Measurements from ENCODE around the gene PDE12.

Gene PDE12, protein sequence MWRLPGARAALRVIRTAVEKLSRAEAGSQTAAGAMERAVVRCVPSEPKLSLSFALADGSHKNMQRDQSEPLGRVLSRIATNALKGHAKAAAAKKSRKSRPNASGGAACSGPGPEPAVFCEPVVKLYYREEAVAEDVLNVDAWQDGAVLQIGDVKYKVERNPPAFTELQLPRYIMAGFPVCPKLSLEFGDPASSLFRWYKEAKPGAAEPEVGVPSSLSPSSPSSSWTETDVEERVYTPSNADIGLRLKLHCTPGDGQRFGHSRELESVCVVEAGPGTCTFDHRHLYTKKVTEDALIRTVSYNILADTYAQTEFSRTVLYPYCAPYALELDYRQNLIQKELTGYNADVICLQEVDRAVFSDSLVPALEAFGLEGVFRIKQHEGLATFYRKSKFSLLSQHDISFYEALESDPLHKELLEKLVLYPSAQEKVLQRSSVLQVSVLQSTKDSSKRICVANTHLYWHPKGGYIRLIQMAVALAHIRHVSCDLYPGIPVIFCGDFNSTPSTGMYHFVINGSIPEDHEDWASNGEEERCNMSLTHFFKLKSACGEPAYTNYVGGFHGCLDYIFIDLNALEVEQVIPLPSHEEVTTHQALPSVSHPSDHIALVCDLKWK

GRCh38 chr3:57555738-57556458 is at the start of gene PDE12:
TSS of gene PDE12 (plus strand) at chr3:57556274. CDS start at chr3:57556380, 106 bp downstream.
- DNase-seq (ENCODE audit: low read depth in 3 of 3, low spot score in 1 of 3) = peak; percentile 45 to 71 (median 67)

- no peak for DNase-seq (ENCODE audit: low read depth in 3 of 3, low spot score in 1 of 3)
These were observed 43.9 kb upstream of the PDE12 start for GRCh38 chr3:57512166-57512565.

DNA sequence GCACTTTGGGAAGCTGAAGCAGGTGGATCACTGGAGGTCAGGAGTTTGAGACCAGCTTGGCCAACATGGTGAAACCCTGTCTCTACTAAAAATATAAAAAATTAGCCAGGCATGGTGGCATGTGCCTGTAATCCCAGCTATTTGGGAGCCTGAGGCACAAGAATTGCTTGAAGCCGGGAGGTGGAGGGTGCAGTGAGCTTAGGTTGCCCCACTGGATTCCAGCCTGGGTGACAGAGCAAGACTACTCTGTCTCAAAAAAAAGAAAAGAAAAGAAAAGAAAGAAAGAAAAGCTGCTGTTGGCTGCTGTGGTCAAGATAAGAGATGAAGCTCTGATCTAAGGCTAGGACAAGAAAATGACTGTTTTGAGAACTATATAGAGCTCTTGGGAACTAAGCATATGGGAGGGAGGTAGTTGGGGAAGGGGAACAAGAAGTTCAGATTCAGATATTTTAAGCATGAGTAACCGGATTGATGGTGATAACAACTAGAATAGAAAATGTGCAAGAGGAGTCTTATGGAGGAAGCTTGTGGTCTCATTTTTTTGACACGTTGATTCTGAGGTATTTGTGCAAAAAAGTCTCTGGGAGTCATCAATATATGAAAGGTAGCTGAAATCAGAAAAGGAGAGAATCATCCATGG is 37.7 kb upstream of the PDE12 start:
- no peak for DNase-seq (ENCODE audit: low read depth in 3 of 3, low spot score in 1 of 3)

GRCh38 chr3:57530071-57530608 is 25.9 kb upstream of the PDE12 start:
- DNase-seq (ENCODE audit: low read depth in 3 of 3, low spot score in 1 of 3) = no peak

GRCh38 chr3:57538465-57538864 is 17.6 kb upstream of the PDE12 start:
- DNase-seq (ENCODE audit: low read depth in 3 of 3, low spot score in 1 of 3) = no peak

DNA sequence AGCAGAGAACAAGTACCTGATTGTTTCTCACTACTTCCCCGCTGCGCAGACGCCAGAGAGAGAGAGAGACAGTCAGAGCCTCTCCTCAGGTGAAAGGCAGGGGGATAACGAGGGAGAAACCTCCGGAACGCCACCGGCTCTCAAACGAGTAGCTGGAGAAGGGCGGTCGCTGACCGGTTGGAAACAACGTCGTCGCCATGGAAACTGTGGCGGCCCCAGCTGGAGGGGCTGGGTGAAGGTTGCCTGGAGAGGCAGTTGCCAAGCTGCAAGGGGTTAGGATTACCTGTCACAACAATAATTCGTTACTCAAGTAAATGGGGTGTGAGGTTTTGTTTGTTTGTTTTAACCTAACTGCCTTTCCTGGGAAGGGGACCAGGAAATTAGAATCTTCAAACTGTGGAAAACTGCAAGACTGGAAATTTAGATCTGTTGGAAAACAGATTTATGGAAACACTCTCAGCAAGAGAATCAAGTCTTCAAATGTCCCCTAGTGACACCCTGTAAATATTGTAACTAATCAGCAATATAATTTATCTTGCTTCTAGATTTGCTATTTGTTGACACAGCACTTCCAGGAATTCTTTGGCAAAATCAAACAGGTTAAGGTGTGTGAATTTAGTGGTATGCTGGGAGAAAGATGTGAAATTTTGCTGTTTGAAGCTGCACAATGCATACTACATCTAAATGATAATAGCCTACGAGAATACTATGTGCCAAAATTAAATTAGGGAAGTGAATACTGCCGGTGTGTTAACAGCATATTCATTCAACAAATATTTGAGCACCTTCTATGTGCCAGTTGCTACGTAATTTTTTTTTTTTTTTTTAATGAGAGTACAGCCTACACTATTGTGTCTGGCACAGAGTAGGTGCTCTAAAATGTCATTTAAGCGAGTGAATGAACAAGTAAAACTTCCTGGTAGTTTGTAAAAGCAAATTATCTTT is 11.6 kb upstream of the PDE12 start, which contains the start of gene DNAH12:
Gene DNAH12 (minus strand): TSS at position 164 of the 945 bp plus-strand sequence. CDS start 1,474 bp downstream, outside the sequence.
- DNase-seq (ENCODE audit: low read depth in 3 of 3, low spot score in 1 of 3) = no peak

DNA sequence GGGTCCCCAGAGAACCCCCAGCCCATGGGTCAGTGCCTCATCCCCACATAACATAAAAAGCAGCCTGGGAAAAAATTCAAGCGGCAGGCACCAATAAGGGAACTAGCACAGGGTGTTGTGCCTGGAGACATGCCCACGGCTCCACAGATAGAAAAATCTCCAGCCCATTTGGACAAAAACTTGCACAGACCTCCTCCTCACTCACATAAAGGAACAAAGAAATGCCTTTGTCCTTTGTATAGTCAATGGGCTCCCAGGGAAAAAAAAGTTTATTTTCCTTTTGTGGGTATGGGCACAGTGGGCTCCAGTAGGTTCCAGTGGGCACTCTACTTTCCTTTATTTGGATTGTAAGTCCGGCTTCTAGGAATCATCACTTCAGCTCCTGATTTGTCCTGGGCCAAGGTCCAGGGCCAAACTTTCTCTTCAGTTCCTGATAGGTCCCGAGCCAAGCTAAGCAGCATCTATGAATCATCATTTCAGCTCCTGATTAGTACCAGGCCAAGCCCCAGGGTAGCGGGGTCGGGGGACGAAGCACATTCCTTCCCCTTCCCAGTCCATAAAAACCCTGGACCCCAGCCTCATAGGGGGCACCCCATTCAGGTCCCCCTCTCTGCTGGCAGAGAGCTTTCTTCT is 10.3 kb upstream of the PDE12 start:
- no peak for DNase-seq (ENCODE audit: low read depth in 3 of 3, low spot score in 1 of 3)

- DNase-seq (ENCODE audit: low read depth in 3 of 3, low spot score in 1 of 3) = no peak
These were observed 9.5 kb upstream of the PDE12 start for GRCh38 chr3:57546616-57547015.

DNA sequence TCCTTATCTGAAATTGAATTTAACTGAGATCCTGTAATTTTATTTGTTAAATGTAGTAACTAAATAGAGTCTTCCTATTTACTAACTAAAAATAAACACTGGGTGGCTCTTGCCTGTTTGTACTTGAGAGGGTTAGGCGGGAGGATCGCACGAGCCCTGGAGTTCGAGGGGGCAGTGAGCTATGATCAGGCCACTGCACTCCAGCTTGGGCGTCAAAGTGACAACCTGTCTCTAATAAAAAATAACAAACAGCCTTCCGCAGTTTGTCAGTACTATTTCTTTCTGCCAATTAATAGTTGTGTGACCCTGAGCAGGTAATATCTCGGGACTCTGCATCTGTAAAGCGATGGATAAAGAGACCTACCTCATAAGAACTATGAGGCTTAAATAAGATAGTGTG is 768 bp upstream of the PDE12 start:
- DNase-seq (ENCODE audit: low read depth in 3 of 3, low spot score in 1 of 3) = no peak

DNA sequence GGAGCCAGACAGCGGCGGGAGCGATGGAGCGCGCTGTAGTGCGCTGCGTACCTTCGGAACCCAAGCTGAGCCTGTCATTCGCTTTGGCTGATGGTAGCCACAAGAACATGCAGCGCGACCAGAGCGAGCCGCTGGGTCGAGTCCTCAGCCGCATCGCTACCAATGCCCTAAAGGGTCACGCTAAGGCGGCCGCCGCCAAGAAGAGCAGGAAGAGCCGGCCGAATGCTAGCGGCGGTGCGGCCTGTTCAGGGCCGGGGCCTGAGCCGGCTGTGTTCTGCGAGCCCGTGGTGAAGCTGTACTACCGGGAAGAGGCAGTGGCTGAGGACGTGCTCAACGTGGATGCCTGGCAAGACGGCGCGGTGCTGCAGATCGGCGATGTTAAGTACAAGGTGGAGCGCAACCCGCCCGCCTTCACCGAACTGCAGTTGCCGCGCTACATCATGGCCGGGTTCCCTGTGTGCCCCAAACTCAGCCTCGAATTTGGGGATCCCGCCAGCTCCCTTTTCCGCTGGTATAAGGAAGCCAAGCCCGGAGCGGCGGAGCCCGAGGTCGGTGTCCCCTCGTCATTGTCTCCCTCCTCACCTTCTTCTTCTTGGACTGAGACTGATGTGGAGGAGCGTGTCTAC is 498 bp downstream of the PDE12 start:
- peak in 1 of 3 donors; percentile 7 for DNase-seq (ENCODE audit: low read depth in 3 of 3, low spot score in 1 of 3)

- DNase-seq (ENCODE audit: low read depth in 3 of 3, low spot score in 1 of 3) = peak in 1 of 3 donors; percentile 11
These were observed 1.0 kb downstream of the PDE12 start for GRCh38 chr3:57557085-57557537.

- no peak for DNase-seq (ENCODE audit: low read depth in 3 of 3, low spot score in 1 of 3)
These were observed 3.5 kb downstream of the PDE12 start for GRCh38 chr3:57559526-57559925.

- DNase-seq (ENCODE audit: low read depth in 3 of 3, low spot score in 1 of 3) = no peak
These were observed 13.9 kb downstream of the PDE12 start for GRCh38 chr3:57569859-57570450.

DNA sequence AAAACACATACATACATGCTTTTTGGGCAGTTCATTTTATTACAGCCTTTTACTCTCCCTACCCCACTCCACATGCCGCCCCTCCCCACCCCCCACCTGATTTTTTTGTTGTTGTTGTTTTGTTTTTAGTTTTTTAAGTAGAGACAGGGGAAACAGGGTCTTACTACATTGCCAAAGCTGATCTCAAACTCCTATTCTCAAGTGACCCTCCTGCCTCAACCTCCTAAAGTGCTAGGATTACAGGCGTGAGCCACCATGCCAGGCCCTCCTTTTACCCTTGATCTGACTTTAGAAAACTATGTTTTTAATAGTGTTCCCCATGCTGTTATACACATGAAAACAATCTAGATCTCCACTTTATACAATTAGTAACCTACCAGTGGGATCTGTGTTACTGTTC is 14.8 kb downstream of the PDE12 start:
- no peak for DNase-seq (ENCODE audit: low read depth in 3 of 3, low spot score in 1 of 3)

- DNase-seq (ENCODE audit: low read depth in 3 of 3, low spot score in 1 of 3) = no peak
These were observed 16.0 kb downstream of the PDE12 start for GRCh38 chr3:57572096-57572495.

- no peak for DNase-seq (ENCODE audit: low read depth in 3 of 3, low spot score in 1 of 3)
These were observed 20.0 kb downstream of the PDE12 start for GRCh38 chr3:57575966-57576626.

DNA sequence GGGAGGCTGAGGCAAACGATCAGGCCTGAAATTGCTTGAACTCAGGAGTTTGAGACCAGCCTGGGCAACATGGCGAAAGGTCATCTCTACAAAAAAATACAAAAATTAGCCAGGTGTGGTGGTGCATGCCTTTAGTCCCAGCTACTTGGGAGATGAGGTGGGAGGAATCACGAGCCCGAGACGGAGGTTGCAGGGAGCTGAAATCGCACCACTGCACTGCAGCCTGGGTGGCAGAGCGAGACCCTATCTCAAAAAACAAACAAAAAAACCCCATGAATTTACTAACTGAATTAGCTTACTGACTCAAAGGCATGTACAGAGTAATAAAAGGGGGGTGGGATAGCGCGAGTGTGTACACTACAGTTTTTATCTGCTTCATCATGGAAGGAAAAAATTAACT is 21.7 kb downstream of the PDE12 start:
- DNase-seq (ENCODE audit: low read depth in 3 of 3, low spot score in 1 of 3) = no peak
